K562 (cell line): ENCODE measurements around the gene MED20. TPM values are rescaled to one million over a fixed set of nuclear protein-coding genes. Genes with fewer than 3 reads are reported as not detected.

Source experiments
- HNRNPUL1 ChIP-seq: fragments of 200-400 bp; formaldehyde crosslinking; IDR thresholded peaks from 2 replicates; pipeline ENCODE4 v1.6.1; 2017; ENCODE audit warnings: low read length
- KHSRP ChIP-seq: fragments of 450-650 bp; IDR thresholded peaks from 2 replicates; pipeline ENCODE4 v1.6.1; 2017
- NUFIP1 ChIP-seq: fragments of 450-650 bp; IDR thresholded peaks from 2 replicates; pipeline ENCODE4 v1.6.1; 2018; ENCODE audit not compliant: partially characterized antibody
- RERE ChIP-seq: sonication (generic); formaldehyde crosslinking; IDR thresholded peaks from 2 replicates; pipeline ENCODE4 v1.8.0; 2023; ENCODE audit warnings: missing genetic modification reagents, mild to moderate bottlenecking, borderline replicate concordance
- XRCC3 ChIP-seq: fragments of 450-650 bp; IDR thresholded peaks from 2 replicates; pipeline ENCODE4 v1.6.1; 2017; ENCODE audit warnings: mild to moderate bottlenecking, moderate library complexity
- ZBTB49 ChIP-seq: sonication (generic); formaldehyde crosslinking; IDR thresholded peaks from 2 replicates; pipeline ENCODE4 v1.8.0; 2022; ENCODE audit warnings: missing genetic modification reagents, mild to moderate bottlenecking, borderline replicate concordance
- ZFPM2 ChIP-seq: fragments of 250-450 bp; sonication (Bioruptor Pico); IDR thresholded peaks from 2 replicates; pipeline ENCODE4 v1.5.1; 2022; ENCODE audit warnings: mild to moderate bottlenecking
- ZNF511 ChIP-seq: sonication (generic); formaldehyde crosslinking; IDR thresholded peaks from 2 replicates; pipeline ENCODE4 v1.8.0; 2022; ENCODE audit warnings: mild to moderate bottlenecking, missing genetic modification reagents
- polyA plus RNA-seq, 8 experiments: library from polyadenylated mRNA; depleted of rRNA in 4 of 8; stranded (reverse) in 5 of 8; unstranded in 3 of 8; fragments of >200 nt; fragmentation: Nextera tagmentation in 2 of 8; fragmentation: Illumina TruSeq in 1 of 8; extraction: Ambion mirVana in 2 of 8; extraction: Trizol in 1 of 8; gene quantifications; 2 replicates each; pipeline versions ENCODE4 v1.2.1 to v1.2.3, GENCODE V29; 2011 to 2014; ENCODE audit warnings: inconsistent platforms in 1 of 8, missing spikeins in 1 of 8
- total RNA-seq, 7 experiments: library from RNA; depleted of rRNA in 6 of 7; stranded (reverse); fragments of >200 nt in 6 of 7; fragmentation: Illumina TruSeq in 2 of 7; extraction: Trizol in 2 of 7; gene quantifications; 2 replicates each; pipeline versions ENCODE4 v1.2.1 to v1.2.3, GENCODE V29; 2011 to 2021; ENCODE audit warnings: low replicate concordance in 1 of 7
- TF ChIP-seq, protein P1 (sequence below): sonication (generic); formaldehyde crosslinking; IDR thresholded peaks from 2 replicates; pipeline ENCODE4 v1.8.0; 2022; ENCODE audit warnings: mild to moderate bottlenecking, low read depth, missing genetic modification reagents
- TF ChIP-seq, protein P2 (sequence below): fragments of 450-650 bp; IDR thresholded peaks from 2 replicates; pipeline ENCODE4 v1.6.1; 2016; ENCODE audit warnings: borderline replicate concordance
- TF ChIP-seq, protein P3 (sequence below): fragments of 250-450 bp; sonication (Bioruptor Pico); IDR thresholded peaks from 2 replicates; pipeline ENCODE4 v1.8.0; 2022; ENCODE audit warnings: moderate library complexity, mild to moderate bottlenecking, inconsistent platforms
- TF ChIP-seq, protein P4 (sequence below): fragments of 250-450 bp; sonication (Bioruptor Pico); IDR thresholded peaks from 2 replicates; pipeline ENCODE4 v1.8.0; 2021; ENCODE audit warnings: moderate library complexity, mild to moderate bottlenecking, inconsistent platforms

Gene MED20
- total and polyA plus RNA-seq, 9 of the 15 experiments (the other 6 are each of a cell fraction or from before 2014, with no cell fraction given) = 27.3 to 80.9 (median 46.0) TPM

DNA sequence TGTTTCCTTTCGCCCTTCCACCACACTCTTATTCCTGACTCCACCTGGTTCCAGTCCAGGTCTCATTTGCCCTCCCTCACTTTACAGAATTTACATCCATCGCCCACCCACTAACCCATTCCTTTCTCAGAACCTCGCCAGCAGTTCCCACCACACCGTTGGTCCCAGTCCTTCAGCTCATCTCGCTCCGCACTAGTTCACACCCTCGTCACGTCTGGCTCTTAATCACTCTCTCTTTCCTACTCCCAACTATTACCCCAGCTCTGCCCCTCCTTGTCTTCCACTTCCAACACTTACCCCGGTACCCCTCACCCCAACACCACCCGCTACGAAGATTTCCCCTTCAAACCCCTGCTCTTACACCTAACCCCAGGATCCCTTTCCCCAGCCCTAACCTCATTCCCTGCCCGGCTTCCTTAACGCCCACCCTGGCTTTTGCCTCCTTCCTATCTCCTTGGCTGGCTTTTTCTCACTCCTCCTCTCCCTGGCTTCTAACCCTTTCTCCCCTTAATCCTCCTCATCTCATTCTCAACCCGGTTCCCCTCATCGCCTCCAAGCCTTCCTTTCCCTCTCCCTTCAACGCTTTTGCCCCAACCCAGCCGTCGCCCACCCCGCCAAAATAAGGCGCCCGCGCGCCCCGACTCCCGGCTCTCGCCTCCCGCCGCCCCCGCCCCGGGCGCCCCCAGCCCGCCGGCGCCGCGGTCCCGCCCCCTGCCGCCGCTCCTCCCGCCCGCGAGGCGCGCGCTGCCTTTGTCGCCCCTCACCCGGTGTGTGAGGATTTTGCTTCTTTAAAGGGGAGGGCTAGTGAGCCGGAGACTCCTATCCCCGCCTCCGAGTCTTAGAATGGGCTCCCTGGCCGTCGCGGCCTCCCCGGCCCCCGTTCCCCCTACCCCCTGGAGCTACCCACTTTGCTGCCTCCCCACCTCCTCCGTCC lies 26.3 kb downstream of the MED20 start (continued):
- TF ChIP-seq RERE (CRISPR knock-in tag) (no peak), NUFIP1 (peak; percentile 35), KHSRP (no peak), ZFPM2 (no peak), ZNF511 (CRISPR knock-in tag) (no peak), HNRNPUL1 (no peak), XRCC3 (no peak), ZBTB49 (CRISPR knock-in tag) (no peak)
- TF ChIP-seq, protein P1, sequence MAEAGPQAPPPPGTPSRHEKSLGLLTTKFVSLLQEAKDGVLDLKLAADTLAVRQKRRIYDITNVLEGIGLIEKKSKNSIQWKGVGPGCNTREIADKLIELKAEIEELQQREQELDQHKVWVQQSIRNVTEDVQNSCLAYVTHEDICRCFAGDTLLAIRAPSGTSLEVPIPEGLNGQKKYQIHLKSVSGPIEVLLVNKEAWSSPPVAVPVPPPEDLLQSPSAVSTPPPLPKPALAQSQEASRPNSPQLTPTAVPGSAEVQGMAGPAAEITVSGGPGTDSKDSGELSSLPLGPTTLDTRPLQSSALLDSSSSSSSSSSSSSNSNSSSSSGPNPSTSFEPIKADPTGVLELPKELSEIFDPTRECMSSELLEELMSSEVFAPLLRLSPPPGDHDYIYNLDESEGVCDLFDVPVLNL (CRISPR knock-in tag) = no peak
- TF ChIP-seq, protein P2, sequence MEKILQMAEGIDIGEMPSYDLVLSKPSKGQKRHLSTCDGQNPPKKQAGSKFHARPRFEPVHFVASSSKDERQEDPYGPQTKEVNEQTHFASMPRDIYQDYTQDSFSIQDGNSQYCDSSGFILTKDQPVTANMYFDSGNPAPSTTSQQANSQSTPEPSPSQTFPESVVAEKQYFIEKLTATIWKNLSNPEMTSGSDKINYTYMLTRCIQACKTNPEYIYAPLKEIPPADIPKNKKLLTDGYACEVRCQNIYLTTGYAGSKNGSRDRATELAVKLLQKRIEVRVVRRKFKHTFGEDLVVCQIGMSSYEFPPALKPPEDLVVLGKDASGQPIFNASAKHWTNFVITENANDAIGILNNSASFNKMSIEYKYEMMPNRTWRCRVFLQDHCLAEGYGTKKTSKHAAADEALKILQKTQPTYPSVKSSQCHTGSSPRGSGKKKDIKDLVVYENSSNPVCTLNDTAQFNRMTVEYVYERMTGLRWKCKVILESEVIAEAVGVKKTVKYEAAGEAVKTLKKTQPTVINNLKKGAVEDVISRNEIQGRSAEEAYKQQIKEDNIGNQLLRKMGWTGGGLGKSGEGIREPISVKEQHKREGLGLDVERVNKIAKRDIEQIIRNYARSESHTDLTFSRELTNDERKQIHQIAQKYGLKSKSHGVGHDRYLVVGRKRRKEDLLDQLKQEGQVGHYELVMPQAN = peak; percentile 71
- TF ChIP-seq, protein P3, sequence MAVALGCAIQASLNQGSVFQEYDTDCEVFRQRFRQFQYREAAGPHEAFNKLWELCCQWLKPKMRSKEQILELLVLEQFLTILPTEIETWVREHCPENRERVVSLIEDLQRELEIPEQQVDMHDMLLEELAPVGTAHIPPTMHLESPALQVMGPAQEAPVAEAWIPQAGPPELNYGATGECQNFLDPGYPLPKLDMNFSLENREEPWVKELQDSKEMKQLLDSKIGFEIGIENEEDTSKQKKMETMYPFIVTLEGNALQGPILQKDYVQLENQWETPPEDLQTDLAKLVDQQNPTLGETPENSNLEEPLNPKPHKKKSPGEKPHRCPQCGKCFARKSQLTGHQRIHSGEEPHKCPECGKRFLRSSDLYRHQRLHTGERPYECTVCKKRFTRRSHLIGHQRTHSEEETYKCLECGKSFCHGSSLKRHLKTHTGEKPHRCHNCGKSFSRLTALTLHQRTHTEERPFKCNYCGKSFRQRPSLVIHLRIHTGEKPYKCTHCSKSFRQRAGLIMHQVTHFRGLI = no peak
- TF ChIP-seq, protein P4, sequence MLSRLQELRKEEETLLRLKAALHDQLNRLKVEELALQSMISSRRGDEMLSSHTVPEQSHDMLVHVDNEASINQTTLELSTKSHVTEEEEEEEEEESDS (CRISPR knock-in tag) = no peak
